NB4 (cell line): ENCODE measurements around the gene TM9SF3.

Experiments used
- DNase-seq: peaks from one replicate; pipeline ENCODE4 v3.0.0; 2010; ENCODE audit warnings: low read depth
- H3K4me3 ChIP-seq: one replicate; pipeline ENCODE4 v1.5.1; 2011; ENCODE audit warnings: mild to moderate bottlenecking, low read depth, low read length, moderate library complexity
- MYC ChIP-seq: IDR thresholded peaks from 2 replicates; pipeline ENCODE4 v1.6.1; 2011; ENCODE audit warnings: low read depth, low read length
- POLR2A ChIP-seq: IDR thresholded peaks from 2 replicates; pipeline ENCODE4 v1.6.1; 2011; ENCODE audit warnings: mild to moderate bottlenecking; ENCODE audit not compliant: insufficient read length; ENCODE audit errors: extremely low read depth
- TF ChIP-seq, protein P1 (sequence below): IDR thresholded peaks from one replicate; pipeline ENCODE4 v1.5.1; 2012; ENCODE audit warnings: low read depth, low read length
- TF ChIP-seq, protein P2 (sequence below): IDR thresholded peaks from 2 replicates; pipeline ENCODE4 v1.6.1; 2011; ENCODE audit warnings: low read depth, low read length

Gene TM9SF3

DNA sequence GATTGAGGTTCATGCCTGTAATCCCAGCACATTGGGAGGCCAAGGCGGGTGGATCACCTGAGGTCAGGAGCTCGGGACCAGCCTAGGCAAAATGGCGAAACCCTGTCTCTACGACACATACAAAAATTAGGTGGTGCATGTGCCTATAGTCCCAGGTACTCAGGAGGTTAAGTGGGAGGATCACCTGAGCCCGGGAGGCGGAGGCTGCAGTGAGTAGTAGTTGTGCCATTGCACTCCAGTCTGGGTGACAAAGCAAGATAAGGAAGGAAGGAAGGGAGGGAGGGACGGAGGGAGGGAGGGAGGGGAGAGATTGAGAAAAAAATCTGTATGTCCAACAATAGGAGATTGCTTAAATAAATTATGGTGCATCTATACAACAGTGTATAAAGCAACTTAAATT is 86.3 kb downstream of the TM9SF3 start:
- no peak for TF ChIP-seq POLR2A
- TF ChIP-seq, protein P1, sequence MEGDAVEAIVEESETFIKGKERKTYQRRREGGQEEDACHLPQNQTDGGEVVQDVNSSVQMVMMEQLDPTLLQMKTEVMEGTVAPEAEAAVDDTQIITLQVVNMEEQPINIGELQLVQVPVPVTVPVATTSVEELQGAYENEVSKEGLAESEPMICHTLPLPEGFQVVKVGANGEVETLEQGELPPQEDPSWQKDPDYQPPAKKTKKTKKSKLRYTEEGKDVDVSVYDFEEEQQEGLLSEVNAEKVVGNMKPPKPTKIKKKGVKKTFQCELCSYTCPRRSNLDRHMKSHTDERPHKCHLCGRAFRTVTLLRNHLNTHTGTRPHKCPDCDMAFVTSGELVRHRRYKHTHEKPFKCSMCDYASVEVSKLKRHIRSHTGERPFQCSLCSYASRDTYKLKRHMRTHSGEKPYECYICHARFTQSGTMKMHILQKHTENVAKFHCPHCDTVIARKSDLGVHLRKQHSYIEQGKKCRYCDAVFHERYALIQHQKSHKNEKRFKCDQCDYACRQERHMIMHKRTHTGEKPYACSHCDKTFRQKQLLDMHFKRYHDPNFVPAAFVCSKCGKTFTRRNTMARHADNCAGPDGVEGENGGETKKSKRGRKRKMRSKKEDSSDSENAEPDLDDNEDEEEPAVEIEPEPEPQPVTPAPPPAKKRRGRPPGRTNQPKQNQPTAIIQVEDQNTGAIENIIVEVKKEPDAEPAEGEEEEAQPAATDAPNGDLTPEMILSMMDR = no peak
- TF ChIP-seq, protein P2, sequence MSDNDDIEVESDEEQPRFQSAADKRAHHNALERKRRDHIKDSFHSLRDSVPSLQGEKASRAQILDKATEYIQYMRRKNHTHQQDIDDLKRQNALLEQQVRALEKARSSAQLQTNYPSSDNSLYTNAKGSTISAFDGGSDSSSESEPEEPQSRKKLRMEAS = no peak
- no peak for TF ChIP-seq MYC
- no peak overlapping the region for H3K4me3 ChIP-seq
- DNase-seq = no peak

DNA sequence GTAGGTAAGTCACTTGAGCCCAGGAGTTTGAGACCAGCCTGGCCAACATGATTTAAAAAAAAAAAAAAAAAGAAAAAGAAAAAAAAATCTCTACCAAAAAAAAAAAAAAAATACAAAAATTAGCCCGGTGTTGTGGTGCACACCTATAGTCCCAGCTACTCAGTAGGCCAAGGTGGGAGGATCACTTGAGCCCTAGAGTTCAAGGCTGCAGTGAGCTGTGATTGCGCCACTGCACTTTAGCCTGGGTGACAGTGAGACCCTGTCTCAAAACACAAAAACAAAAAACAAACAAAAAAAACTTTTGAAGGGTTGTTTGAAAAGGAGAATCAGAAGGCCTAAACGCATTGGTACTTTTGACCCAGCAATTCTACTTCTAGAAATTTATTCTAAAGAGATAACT is 86.8 kb downstream of the TM9SF3 start:
- no peak for DNase-seq
- H3K4me3 ChIP-seq = no peak overlapping the region
- TF ChIP-seq, protein P1 = no peak
- no peak for TF ChIP-seq POLR2A
- TF ChIP-seq MYC = no peak
- TF ChIP-seq, protein P2 = no peak

DNA sequence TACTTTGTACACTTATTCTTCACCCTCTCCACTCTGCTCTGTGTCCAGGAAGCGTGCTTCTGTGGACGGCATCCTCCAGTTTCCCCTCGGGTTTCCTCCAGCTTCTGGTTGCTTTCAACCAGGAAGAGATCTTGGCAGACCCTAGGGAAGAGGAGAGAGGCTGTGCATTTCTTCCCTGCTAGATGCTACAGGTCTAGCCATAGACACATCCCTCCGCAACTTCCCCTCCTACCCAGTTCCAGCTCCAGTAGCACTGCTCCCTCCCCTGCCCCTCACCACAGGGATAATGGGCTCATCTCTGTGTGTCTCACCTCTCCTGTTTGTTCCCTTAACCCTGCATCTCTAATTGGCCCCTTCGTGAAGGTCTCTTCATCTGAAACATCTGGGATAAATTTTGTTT is 89.4 kb downstream of the TM9SF3 start:
- DNase-seq = no peak
- no peak for TF ChIP-seq MYC
- TF ChIP-seq POLR2A = no peak
- TF ChIP-seq, protein P2 = no peak
- H3K4me3 ChIP-seq = no peak overlapping the region

DNA sequence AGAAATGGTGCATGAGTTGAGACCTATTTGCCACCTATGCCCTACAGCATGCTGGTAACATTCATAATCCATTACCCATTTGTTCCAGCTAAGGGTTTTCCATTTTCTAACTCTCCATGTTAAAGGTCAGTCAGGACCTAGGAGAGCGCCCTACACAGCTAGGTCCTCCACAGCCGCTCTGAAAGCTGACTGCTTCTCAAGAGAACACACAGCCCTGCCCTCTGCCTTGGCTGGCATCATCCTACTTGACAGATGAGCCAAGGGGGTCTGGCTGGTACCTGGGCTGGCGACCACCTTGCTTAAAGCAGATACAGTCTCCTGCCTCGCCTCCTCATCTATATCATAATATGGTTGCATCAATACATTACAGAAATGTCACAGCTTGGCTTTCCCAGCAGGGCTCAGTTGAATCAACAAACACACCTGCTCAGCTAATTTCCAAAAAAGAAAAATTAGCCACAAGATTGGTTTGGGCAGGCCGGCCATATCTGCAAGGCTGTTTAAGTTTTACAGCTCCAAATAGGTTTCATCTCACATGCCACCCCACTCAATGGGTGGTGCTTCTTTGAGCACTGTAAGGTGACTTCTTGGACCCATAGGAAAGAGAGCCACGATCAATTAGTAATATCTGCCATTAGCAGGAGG is 90.4 kb downstream of the TM9SF3 start:
- peak; percentile 53 for DNase-seq
- TF ChIP-seq, protein P1 = no peak
- TF ChIP-seq POLR2A (no peak), MYC (peak; percentile 9; the same call in 1 of the 2 replicates)
- TF ChIP-seq, protein P2 = peak; percentile 9; the same call in 1 of the 2 replicates
- H3K4me3 ChIP-seq = no peak overlapping the region

DNA sequence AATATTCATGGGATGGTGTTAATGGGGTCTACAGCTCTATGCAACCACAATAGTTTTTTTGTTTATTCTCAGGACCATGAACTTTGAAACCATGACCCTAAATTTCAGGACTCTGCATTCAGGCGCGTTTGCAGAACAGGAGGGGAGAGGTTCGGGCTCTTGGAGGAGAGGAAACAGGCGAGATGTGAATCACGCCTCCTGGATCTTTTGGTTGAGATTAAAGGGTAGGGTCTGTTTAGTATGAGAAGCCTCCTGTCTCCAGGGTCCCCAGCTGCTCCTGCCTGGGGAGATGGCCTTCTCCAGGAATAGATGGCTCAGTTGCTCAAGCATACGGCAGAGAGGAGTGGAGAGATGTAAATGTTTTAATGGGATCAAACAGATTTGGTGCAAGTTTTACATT is 91.3 kb downstream of the TM9SF3 start:
- TF ChIP-seq POLR2A = no peak
- TF ChIP-seq, protein P1 = no peak
- TF ChIP-seq, protein P2 = no peak
- TF ChIP-seq MYC = no peak
- no peak for DNase-seq
- no peak overlapping the region for H3K4me3 ChIP-seq

DNA sequence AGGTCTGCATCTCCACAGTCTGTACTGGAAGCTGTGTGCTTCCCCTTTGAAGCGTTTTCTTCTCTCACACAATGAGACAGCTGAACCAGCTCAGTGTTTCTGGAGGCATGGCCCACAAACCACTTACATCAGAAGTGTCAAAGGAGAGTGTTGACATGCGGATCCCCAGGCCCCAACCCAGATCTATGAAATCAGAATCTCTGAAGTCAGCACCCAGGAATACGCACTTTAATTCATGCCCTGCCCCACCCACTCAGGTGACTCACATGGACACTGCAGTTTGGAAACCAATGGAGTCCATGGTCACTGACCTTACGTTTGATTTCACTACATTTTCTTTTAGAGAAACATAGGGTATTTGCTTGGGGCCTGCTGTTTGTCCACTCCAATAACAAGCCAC is 92.1 kb downstream of the TM9SF3 start:
- no peak for TF ChIP-seq MYC
- TF ChIP-seq, protein P1 = no peak
- TF ChIP-seq, protein P2 = no peak
- TF ChIP-seq POLR2A = no peak
- no peak overlapping the region for H3K4me3 ChIP-seq
- DNase-seq = no peak
